Ovary (tissue), 9 donors: Measurements from ENCODE around the gene ABI3. TPM values are rescaled to one million over a fixed set of nuclear protein-coding genes. Genes with fewer than 3 reads are reported as not detected.

Experiments
- DNase-seq, 5 donors: peaks; one replicate each; pipeline ENCODE4 v3.0.0-alpha.2; 2019 to 2020
- H3K27ac ChIP-seq, 2 donors: fragments of 200-600 bp; one replicate each; pipeline versions ENCODE4 v1.5.1 to v1.8.0; 2019 to 2022
- H3K27me3 ChIP-seq: fragments of 200-600 bp; one replicate; pipeline ENCODE4 v1.8.0; 2022
- H3K36me3 ChIP-seq: fragments of 200-600 bp; sonication (generic); one replicate; pipeline ENCODE4 v1.5.1; 2019
- H3K4me1 ChIP-seq: one replicate; pipeline ENCODE4 v1.8.1; 2013; ENCODE audit warnings: mild to moderate bottlenecking, moderate library complexity; ENCODE audit not compliant: insufficient read depth
- H3K4me3 ChIP-seq: fragments of 200-600 bp; sonication (generic); one replicate; pipeline ENCODE4 v1.5.1; 2017
- H3K9me3 ChIP-seq, 2 donors: fragments of 200-600 bp in 1 of 2; sonication (generic) in 1 of 2; one replicate each; pipeline versions ENCODE4 v1.5.1 to v1.8.1; 2013 to 2019; ENCODE audit warnings: mild to moderate bottlenecking in 1 of 2, moderate library complexity in 1 of 2
- EP300 ChIP-seq: sonication (generic); formaldehyde crosslinking; IDR thresholded peaks from one replicate; pipeline ENCODE4 v1.6.1; 2017; ENCODE audit warnings: antibody characterized with exemption
- POLR2A ChIP-seq: fragments of 450-650 bp; IDR thresholded peaks from one replicate; pipeline ENCODE4 v1.6.1; 2017; ENCODE audit warnings: antibody characterized with exemption, mild to moderate bottlenecking, moderate library complexity
- WGBS, 3 donors: extraction: QIAGEN DNeasy Blood & Tissue Kit in 1 of 3; methylation state at CpG; one replicate each; pipeline versions ENCODE4 v1.1.5 to v1.1.7; 2013 to 2017; 5-methylcytosine and 5-hydroxymethylcytosine counted together
- intact Hi-C, 4 donors: fragments of 100-400 bp; cut with DNase I; formaldehyde crosslinking; loops; one replicate each; pipeline versions ENCODE4 v1.11.0 to v1.15.1; 2022 to 2023
- polyA plus RNA-seq, 2 donors: library from polyadenylated mRNA; stranded (reverse); fragments of 200-250 nt in 1 of 2; fragments of 350-450 nt in 1 of 2; fragmentation: Illumina TruSeq in 1 of 2; extraction: RNeasy Lipid Tissue Mini Kit (QIAGEN cat#74804) in 1 of 2; gene quantifications; one replicate each; pipeline ENCODE4 v1.2.3, GENCODE V29; 2013 to 2014
- total RNA-seq, 7 donors: library from RNA; depleted of rRNA in 2 of 7; stranded (reverse); fragments of >200 nt in 2 of 7; fragmentation: NEBNext Ultra II Directional in 3 of 7; extraction: Animal tissue kit (Norgen Biotek cat#: 25700) in 3 of 7; gene quantifications; one replicate each; pipeline versions ENCODE4 v1.1.0 to v1.2.4, GENCODE V29; 2016 to 2023
- TF ChIP-seq, protein P1 (sequence below), 3 donors: fragments of 450-650 bp in 2 of 3; fragments of 200-600 bp in 1 of 3; IDR thresholded peaks; one replicate each; pipeline versions ENCODE4 v1.5.1 to v1.8.0; 2016 to 2022; ENCODE audit warnings: antibody characterized with exemption in 3 of 3, mild to moderate bottlenecking in 1 of 3
- donor health status: DM: no; HTN: no; CAD: no; lungs with moderate emphysema.
- donor health status: DM: no; HTN: no; CAD: no.
- donor health status: Bipolar disorder and iron deficiency.
- donor health status: DM: yes; HTN: yes; CAD: no.
- donor health status: DM: no; HTN: no; CAD: no.
- donor health status: DM: yes; HTN: yes; CAD: no.

ABI3 gene
- total and polyA plus RNA-seq, 9 donors, result 2.3 to 6.7 (median 4.4) TPM

- Histone ChIP-seq H3K4me3 (no peak overlapping the region), H3K27ac (no peak overlapping the region), H3K27me3 (no peaks in the 10 kb centered on the region), H3K4me1 (no peaks in the 10 kb centered on the region), H3K36me3 (no peaks in the 10 kb centered on the region), H3K9me3 (no peaks in the 10 kb centered on the region)
- no peak for TF ChIP-seq POLR2A
- DNase-seq, result no peak
- intact Hi-C loops, result no loop called here
- WGBS, 3 donors, result 42 to 49% (median 44%) methylated on average over 5 of the region's 5 CpGs
Observed at GRCh38 chr17:49197346-49197998, 13.0 kb upstream of the ABI3 start.

DNA sequence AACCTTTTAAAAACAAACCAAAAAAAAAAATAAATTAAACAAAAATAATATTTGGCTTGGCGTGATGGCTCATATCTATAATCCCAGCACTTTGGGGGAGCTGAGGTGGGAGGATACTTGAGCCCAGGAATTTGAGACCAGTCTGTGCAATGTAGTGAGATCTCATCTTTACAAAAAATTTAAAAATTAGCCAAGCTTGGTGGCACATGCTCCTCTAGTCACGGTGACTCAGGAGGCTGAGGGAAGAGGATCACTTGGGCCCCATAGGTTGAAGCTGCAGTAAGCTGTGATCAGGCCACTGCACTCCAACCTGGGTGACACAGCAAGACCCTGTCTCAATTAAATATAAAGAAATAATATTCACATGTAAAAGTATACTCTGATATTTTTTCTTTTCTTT, 12.3 kb upstream of the ABI3 start:
- Histone ChIP-seq H3K27ac (no peak overlapping the region), H3K9me3 (no peaks in the 10 kb centered on the region), H3K36me3 (no peaks in the 10 kb centered on the region), H3K27me3 (no peaks in the 10 kb centered on the region), H3K4me1 (no peaks in the 10 kb centered on the region), H3K4me3 (no peak overlapping the region)
- intact Hi-C loops, result no loop called here
- TF ChIP-seq EP300, result no peak
- no peak for TF ChIP-seq POLR2A
- TF ChIP-seq, protein P1, sequence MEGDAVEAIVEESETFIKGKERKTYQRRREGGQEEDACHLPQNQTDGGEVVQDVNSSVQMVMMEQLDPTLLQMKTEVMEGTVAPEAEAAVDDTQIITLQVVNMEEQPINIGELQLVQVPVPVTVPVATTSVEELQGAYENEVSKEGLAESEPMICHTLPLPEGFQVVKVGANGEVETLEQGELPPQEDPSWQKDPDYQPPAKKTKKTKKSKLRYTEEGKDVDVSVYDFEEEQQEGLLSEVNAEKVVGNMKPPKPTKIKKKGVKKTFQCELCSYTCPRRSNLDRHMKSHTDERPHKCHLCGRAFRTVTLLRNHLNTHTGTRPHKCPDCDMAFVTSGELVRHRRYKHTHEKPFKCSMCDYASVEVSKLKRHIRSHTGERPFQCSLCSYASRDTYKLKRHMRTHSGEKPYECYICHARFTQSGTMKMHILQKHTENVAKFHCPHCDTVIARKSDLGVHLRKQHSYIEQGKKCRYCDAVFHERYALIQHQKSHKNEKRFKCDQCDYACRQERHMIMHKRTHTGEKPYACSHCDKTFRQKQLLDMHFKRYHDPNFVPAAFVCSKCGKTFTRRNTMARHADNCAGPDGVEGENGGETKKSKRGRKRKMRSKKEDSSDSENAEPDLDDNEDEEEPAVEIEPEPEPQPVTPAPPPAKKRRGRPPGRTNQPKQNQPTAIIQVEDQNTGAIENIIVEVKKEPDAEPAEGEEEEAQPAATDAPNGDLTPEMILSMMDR (IDR thresholded peaks at IDR 0.05), result no peak
- DNase-seq, result no peak
- 57 to 83% (median 70%) methylated on average over 2 of the region's 2 CpGs for WGBS, 3 donors

- Histone ChIP-seq H3K4me3 (no peak overlapping the region), H3K4me1 (no peaks in the 10 kb centered on the region), H3K27me3 (no peaks in the 10 kb centered on the region), H3K36me3 (no peaks in the 10 kb centered on the region), H3K9me3 (no peaks in the 10 kb centered on the region), H3K27ac (no peak overlapping the region)
- intact Hi-C loops, result no loop called here
- TF ChIP-seq EP300 (no peak), POLR2A (no peak)
- TF ChIP-seq, protein P1 (IDR thresholded peaks at IDR 0.05), result no peak
- 67 to 69% (median 69%) methylated on average over 13 of the region's 13 CpGs for WGBS, 3 donors
- DNase-seq, result no peak
Observed at GRCh38 chr17:49200423-49201083, 10.0 kb upstream of the ABI3 start.

DNA sequence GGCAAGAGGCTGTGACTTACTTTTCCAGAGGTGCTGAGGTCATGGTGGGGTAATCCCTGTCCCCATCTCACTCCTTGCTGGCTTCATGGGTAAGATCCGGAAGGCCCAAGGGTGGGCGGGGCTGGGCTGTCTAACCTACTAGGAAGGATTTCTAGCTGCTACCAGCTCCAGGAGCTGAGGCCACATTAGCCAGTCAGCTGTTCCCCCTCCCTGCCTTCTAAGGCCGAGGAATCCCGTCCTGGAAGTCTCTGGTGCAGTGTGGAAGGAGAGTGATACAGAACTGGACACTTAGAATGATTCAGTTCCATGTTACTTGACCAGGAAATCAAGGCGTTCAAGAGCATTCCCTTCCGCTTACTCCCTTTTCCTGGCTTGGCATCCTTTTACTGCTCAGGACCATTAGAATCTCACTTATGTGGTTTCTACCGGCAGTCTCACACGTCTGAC, 9.0 kb upstream of the ABI3 start:
- 61 to 68% (median 67%) methylated on average over 8 of the region's 8 CpGs for WGBS, 3 donors
- H3K9me3 ChIP-seq, result no peaks in the 10 kb centered on the region
- TF ChIP-seq, protein P1 (IDR thresholded peaks at IDR 0.05), result no peak
- TF ChIP-seq POLR2A, result no peak
- no peak for TF ChIP-seq EP300
- H3K4me1 ChIP-seq, result no peaks in the 10 kb centered on the region
- H3K27ac ChIP-seq, result no peak overlapping the region
- intact Hi-C loops, result no loop called here
- H3K4me3 ChIP-seq, result no peak overlapping the region
- H3K27me3 ChIP-seq, result no peaks in the 10 kb centered on the region
- DNase-seq, result no peak
- no peaks in the 10 kb centered on the region for H3K36me3 ChIP-seq

- intact Hi-C loops, result no loop called here
- Histone ChIP-seq H3K4me1 (no peaks in the 10 kb centered on the region), H3K36me3 (no peaks in the 10 kb centered on the region), H3K4me3 (no peak overlapping the region), H3K27ac (no peak overlapping the region), H3K9me3 (no peaks in the 10 kb centered on the region), H3K27me3 (no peaks in the 10 kb centered on the region)
- 66 to 82% (median 79%) methylated on average over 2 of the region's 2 CpGs for WGBS, 3 donors
- no peak for DNase-seq
- no peak for TF ChIP-seq POLR2A
- TF ChIP-seq, protein P1 (IDR thresholded peaks at IDR 0.05), result no peak
- no peak for TF ChIP-seq EP300
Observed at GRCh38 chr17:49203796-49204195, 6.7 kb upstream of the ABI3 start.
